NCI-H187 treated with DMSO at 0.1 percent for 48 hours (cell line): Measurements from ENCODE around the gene RXYLT1.
"Not testable (repeated sequence)": the region's sequence is repeated elsewhere in the genome, so short reads cannot be mapped to it uniquely, and the experiment has no call there.

Experiments used
- DNase-seq: peaks from one replicate; lab custom pipeline; 2025; lab: John Stamatoyannopoulos, UW

RXYLT1 gene

GRCh38 chr12:63802012-63802608 lies 22.4 kb downstream of the RXYLT1 start:
- no peak for DNase-seq

DNA sequence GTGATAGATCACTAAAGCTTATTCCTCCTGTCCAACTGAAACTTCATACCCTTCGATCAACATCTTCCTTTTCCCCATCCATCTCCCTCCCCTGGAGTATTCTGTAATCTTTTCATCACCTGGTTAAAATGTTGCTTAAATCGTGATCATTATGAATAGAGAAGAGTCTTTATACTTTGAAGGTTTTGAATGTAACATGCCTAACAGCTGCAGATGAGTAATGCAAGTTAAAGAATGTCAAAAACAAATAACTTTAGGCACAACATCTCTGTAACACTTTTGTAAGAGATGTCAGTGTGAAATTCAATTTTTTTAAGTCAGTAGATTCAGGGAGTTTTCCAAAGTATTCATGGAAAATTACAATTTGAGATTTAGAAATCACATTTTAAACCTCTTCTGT lies 25.0 kb downstream of the RXYLT1 start:
- DNase-seq = no peak

GRCh38 chr12:63805704-63806672 lies 26.3 kb downstream of the RXYLT1 start:
- no peak for DNase-seq

- no peak for DNase-seq
Measured at GRCh38 chr12:63808631-63809030, 28.9 kb downstream of the RXYLT1 start.

- no peak for DNase-seq
Measured at GRCh38 chr12:63809566-63809965, 29.9 kb downstream of the RXYLT1 start.

- no peak for DNase-seq
Measured at GRCh38 chr12:63811334-63811733, 31.6 kb downstream of the RXYLT1 start.

- DNase-seq = no peak
Measured at GRCh38 chr12:63811755-63812154, 32.0 kb downstream of the RXYLT1 start.

DNA sequence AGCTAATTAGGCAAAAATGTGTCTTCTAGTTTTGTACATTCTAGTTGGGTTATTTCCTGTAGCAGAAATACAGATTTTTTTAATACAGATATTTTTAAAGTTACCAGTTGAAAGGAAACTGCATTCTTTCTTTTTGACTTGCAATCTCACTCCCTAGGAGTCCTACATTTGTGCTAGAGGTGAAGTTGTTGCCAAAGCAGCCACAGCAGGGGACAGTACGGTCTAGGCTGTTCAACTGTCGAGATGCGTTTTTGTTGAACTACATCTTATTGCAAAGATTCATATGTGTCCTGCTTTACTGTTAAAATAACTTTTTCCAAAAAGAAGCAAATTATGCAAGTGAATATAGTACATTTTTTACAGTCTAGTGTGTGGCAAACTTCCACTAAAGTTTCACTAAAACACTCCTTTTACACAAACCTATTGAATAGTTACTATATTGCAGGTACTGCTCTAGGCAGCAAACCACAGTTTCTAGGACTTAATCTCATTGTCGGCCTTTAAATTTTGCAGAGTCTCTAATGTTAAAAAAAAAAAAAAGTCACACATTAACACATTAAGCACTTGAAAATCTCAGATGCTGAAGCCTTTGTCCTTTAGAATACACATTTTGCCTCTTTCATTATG lies 34.5 kb downstream of the RXYLT1 start:
- no peak for DNase-seq

- DNase-seq = no peak
Measured at GRCh38 chr12:63815482-63815852, 35.8 kb downstream of the RXYLT1 start.

DNA sequence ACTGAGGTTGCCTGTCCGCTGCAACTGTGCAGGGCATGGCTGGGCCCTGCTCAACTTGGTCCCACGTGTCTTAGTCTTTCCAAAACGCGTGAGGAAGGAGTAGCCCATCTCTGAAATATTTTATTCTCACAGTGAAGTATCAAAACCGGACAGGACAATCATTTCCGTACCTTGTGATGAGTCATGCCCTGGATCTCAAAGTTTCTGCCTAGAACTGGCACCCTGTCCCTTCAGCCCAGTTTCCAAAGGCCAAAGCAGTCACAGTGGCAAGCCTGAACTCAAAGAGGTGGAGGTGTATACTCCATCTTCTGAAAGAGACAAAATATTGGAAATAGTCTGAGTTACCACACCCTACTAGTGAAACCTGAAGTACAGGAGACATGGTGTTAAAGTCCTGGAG lies 36.3 kb downstream of the RXYLT1 start:
- no peak for DNase-seq

DNA sequence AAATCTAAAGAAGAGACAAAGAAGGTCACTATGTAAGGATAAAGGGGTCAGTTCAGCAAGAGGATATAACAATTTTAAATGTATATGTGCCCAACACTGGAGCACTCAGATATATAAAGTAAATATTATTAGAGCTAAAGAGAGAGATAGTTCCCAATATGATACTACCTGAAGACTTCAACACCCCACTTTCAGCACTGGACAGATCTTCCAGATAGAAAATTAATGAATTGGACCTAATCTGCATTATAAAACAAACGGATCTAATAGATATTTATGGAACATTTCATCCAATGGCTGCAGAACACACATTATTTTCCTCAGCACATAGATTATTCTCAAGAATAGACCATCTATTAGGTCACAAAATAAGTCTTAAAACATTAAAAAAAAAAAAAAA lies 40.7 kb downstream of the RXYLT1 start:
- no peak for DNase-seq

DNA sequence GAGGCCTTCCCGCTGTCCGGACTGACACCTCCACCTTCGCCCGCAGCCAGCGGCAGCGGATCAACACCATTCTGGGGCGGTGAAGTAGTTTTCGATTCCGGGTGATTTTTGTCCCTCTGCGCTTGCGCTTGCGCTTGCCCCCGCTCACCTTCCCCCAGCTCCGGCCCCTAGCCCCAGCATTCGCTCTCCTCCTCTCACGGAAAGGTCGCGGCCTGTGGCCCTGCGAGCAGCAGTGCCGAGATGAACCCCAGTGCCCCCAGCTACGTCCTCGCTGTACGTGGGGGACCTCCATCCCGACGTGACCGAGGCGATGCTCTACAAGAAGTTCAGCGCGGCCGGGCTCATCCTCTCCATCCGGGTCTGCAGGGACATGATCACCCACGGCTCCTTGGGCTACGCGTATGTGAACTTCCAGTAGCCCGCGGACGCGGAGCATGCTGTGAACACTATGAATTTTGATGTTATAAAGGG lies 42.1 kb downstream of the RXYLT1 start:
- DNase-seq = no peak

- no peak for DNase-seq
Measured at GRCh38 chr12:63822352-63822751, 42.6 kb downstream of the RXYLT1 start.

GRCh38 chr12:63823040-63823439 lies 43.3 kb downstream of the RXYLT1 start:
- DNase-seq = no peak

GRCh38 chr12:63826006-63826585 lies 46.4 kb downstream of the RXYLT1 start:
- no peak for DNase-seq

DNA sequence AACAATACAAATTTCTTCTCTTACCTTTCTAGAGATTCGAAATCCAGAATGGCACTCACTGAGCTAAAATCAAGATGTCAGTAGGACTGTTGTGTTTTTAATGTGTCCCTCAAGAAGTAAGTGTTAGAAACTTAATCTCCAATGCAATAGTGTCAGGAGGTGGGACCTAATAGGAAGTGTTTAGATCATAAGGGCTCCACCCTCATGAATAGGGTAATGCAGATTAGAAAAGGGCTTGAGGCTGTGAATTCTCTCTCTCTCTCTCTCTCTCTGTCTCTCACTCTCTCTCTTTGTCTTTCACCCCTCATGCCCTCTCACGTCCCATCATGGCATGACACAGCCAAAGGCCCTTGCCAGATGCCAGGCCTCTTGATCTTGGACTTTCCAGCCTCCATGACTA lies 49.2 kb downstream of the RXYLT1 start:
- DNase-seq = no peak

DNA sequence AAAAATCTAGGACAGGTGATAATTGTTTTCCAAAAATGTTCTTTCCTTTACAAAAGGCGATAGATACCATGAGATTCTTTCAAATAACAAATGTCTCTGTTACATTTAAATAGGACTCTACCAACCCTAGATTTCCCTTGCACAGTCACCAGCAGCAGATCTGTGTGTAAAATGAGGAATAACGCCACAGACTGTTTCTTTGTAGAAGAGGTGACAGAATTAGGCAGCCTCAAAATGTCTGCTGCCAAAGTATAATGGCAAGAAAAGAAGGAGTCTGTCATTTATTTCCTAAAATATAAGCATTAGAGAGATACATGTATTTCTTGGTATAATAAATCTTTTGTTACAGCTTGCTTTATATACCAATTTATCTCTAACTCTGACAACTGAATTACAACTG lies 56.3 kb downstream of the RXYLT1 start:
- DNase-seq = no peak

GRCh38 chr12:63836936-63837335 lies 57.2 kb downstream of the RXYLT1 start:
- DNase-seq = no peak

- no peak for DNase-seq
Measured at GRCh38 chr12:63838411-63838810, 58.7 kb downstream of the RXYLT1 start.

DNA sequence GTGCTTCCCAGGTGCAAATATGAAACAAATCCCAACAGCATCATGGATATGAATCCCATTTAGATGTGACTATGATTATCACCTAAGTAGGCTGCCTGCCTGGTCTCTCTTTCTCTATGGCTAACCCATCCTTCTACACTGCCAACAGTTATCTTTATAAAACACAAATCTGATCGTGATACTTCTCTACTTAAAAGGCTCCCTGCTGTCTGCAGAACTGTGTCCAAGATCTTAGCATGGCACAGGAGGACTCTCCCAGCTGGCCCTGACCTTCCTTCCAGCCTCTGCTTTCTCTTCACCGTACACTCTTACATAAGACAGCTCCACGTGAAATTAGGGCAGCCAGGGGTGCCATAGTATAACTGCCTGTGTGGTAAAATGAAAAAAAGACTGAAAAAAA lies 61.3 kb downstream of the RXYLT1 start:
- DNase-seq = no peak

- no peak for DNase-seq
Measured at GRCh38 chr12:63841571-63841970, 61.9 kb downstream of the RXYLT1 start.

DNA sequence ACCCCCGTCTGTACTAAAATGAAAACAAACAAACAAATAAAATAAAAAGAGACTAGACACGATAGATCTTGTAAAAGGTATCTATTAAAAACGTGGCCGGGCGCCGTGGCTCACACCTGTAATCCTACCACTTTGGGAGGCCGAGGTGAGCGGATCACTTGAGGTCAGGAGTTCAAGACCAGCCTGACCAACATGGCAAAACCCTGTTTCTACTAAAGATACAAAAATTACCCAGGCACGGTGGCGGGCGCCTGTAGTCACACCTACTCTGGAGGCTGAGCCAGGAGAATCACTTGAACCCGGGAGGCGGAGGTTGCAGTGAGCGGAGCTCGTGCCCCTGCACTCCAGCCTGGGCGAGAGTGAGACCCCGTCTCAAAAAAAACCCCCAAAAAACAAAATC lies 63.0 kb downstream of the RXYLT1 start:
- not testable (repeated sequence) for DNase-seq
